GM12878 (cell line): ENCODE measurements around the gene MGAT4C. TPM values are rescaled to one million over a fixed set of nuclear protein-coding genes. Genes with fewer than 3 reads are reported as not detected.

Source experiments
- ATAC-seq: fragments of 200-7000 bp; cut with Tn5 transposase; 3 replicates; pipeline ENCODE4 v1.9.1; 2020; ENCODE audit warnings: mild to moderate bottlenecking, moderate library complexity
- BruUV-seq: library from RNA; stranded (reverse); fragments of 400-500 nt; replicated peaks from 2 replicates; lab custom pipeline; 2021; lab: Mats Ljungman, UMichigan
- CTCF ChIA-PET: fragments of 300-600 bp; sonication (Branson Sonifier 250); formaldehyde crosslinking; extraction: SDS; loops from one replicate; lab custom pipeline; 2021; ENCODE audit warnings: inconsistent platforms; lab: Yijun Ruan, JAX
- POLR2A ChIA-PET: fragments of 350-600 bp; formaldehyde crosslinking; extraction: SDS; loops from one replicate; lab custom pipeline; 2021; ENCODE audit warnings: inconsistent platforms; lab: Charles Lee
- RAD21 ChIA-PET: fragments of 300-600 bp; sonication (Branson Sonifier 250); formaldehyde crosslinking; loops from one replicate; lab custom pipeline; 2023; ENCODE audit warnings: antibody characterized with exemption; ENCODE audit not compliant: unreplicated experiment; lab: Charles Lee
- SMC1A ChIA-PET: fragments of 300-600 bp; sonication (Branson Sonifier 250); formaldehyde crosslinking; loops from one replicate; lab custom pipeline; 2023; ENCODE audit not compliant: unreplicated experiment, uncharacterized antibody; lab: Charles Lee
- DNase-seq: peaks from one replicate; pipeline ENCODE4 v3.0.0-alpha.2; 2011; ENCODE audit warnings: low read depth, low spot score
- FAIRE-seq: peaks from 3 replicates; lab custom pipeline; 2011; peaks lifted over from hg19 to GRCh38; lab: Jason Lieb, UNC
- H2AFZ ChIP-seq: 2 replicates; pipeline ENCODE4 v1.6.0; 2011; ENCODE audit warnings: low read depth, low read length, control low read depth; ENCODE audit not compliant: control insufficient read depth
- H3K27ac ChIP-seq: 2 replicates; pipeline ENCODE4 v1.5.1; 2011; ENCODE audit warnings: control low read depth; ENCODE audit not compliant: control insufficient read depth, insufficient read depth
- H3K27me3 ChIP-seq, 2 experiments: replicated peaks in 1 of 2; 2 replicates each; pipeline versions ENCODE4 v1.6.0 to v1.6.1; 2011; ENCODE audit warnings: low read length in 1 of 2; ENCODE audit not compliant: control insufficient read depth in 2 of 2, insufficient read depth in 2 of 2
- H3K36me3 ChIP-seq, 2 experiments: 2 replicates each; pipeline ENCODE4 v1.5.1; 2011; ENCODE audit warnings: low read length in 1 of 2; ENCODE audit not compliant: control insufficient read depth in 2 of 2, insufficient read depth in 2 of 2
- H3K4me1 ChIP-seq: 2 replicates; pipeline ENCODE4 v1.6.1; 2011; ENCODE audit warnings: mild to moderate bottlenecking, low read length, moderate library complexity, mixed read lengths; ENCODE audit not compliant: control insufficient read depth, insufficient read depth
- H3K4me2 ChIP-seq: 2 replicates; pipeline ENCODE4 v1.6.0; 2011; ENCODE audit warnings: control low read depth; ENCODE audit not compliant: control insufficient read depth, insufficient read depth
- H3K4me3 ChIP-seq: fragments of 200-600 bp; sonication (generic); 2 replicates; pipeline ENCODE4 v1.5.1; 2016
- H3K79me2 ChIP-seq: 2 replicates; pipeline ENCODE4 v1.6.0; 2011; ENCODE audit warnings: low read length; ENCODE audit not compliant: control insufficient read depth, insufficient read depth
- H3K9ac ChIP-seq: 2 replicates; pipeline ENCODE4 v1.8.0; 2011; ENCODE audit warnings: low read length, control low read depth, mixed read lengths; ENCODE audit not compliant: control insufficient read depth, insufficient read depth
- H3K9me3 ChIP-seq: replicated peaks from 3 replicates; pipeline ENCODE4 v1.5.1; 2011; ENCODE audit warnings: mild to moderate bottlenecking, low read length; ENCODE audit not compliant: control insufficient read depth, insufficient read depth
- H4K20me1 ChIP-seq: 2 replicates; pipeline ENCODE4 v1.6.0; 2011; ENCODE audit not compliant: control insufficient read depth, insufficient read depth
- CEBPB ChIP-seq, 2 experiments: fragments of 150-350 bp in 1 of 2; IDR thresholded peaks; 2 replicates each; pipeline ENCODE4 v1.6.1; 2012 to 2014; ENCODE audit warnings: low read depth in 2 of 2, low read length in 2 of 2, borderline replicate concordance in 1 of 2, inconsistent platforms in 1 of 2
- EP300 ChIP-seq, 2 experiments: fragments of 150-350 bp in 1 of 2; IDR thresholded peaks; 2 replicates each; pipeline ENCODE4 v1.6.1; 2011 to 2012; ENCODE audit warnings: low read depth in 2 of 2, low read length in 2 of 2, borderline replicate concordance in 1 of 2, improper control_type of control experiment in 1 of 2, inconsistent platforms in 1 of 2; ENCODE audit not compliant: control insufficient read depth in 1 of 2
- FOXM1 ChIP-seq: IDR thresholded peaks from 2 replicates; pipeline ENCODE4 v1.6.1; 2012; ENCODE audit warnings: low read depth, mild to moderate bottlenecking, inconsistent platforms, low read length, moderate library complexity
- JUNB ChIP-seq: IDR thresholded peaks from 2 replicates; pipeline ENCODE4 v1.6.1; 2016; ENCODE audit warnings: antibody characterized with exemption, mild to moderate bottlenecking
- KDM1A ChIP-seq: fragments of 200-600 bp; sonication (generic); IDR thresholded peaks from 2 replicates; pipeline ENCODE4 v1.6.1; 2016; ENCODE audit warnings: borderline replicate concordance
- MXI1 ChIP-seq: fragments of 150-350 bp; IDR thresholded peaks from 2 replicates; pipeline ENCODE4 v1.6.1; 2011; ENCODE audit warnings: low read depth, mild to moderate bottlenecking, inconsistent platforms, low read length, improper control_type of control experiment
- RB1 ChIP-seq: fragments of 450-650 bp; formaldehyde crosslinking; IDR thresholded peaks from 2 replicates; pipeline ENCODE4 v1.6.1; 2017; ENCODE audit warnings: mild to moderate bottlenecking, borderline replicate concordance
- STAT3 ChIP-seq: IDR thresholded peaks from 2 replicates; pipeline ENCODE4 v1.6.1; 2011; ENCODE audit warnings: low read depth, low read length, improper control_type of control experiment
- TCF12 ChIP-seq: IDR thresholded peaks from 2 replicates; pipeline ENCODE4 v1.6.1; 2011; ENCODE audit warnings: low read depth, mild to moderate bottlenecking, low read length
- YBX1 ChIP-seq: fragments of 450-650 bp; IDR thresholded peaks from 2 replicates; pipeline ENCODE4 v1.6.1; 2016; ENCODE audit warnings: antibody characterized with exemption
- ZBED1 ChIP-seq: IDR thresholded peaks from 2 replicates; pipeline ENCODE4 v1.6.1; 2016; ENCODE audit warnings: borderline replicate concordance
- WGBS: methylation state at CpG from one replicate; pipeline ENCODE4 v1.1.6; 2016; ENCODE audit warnings: low lambda C conversion rate; ENCODE audit not compliant: insufficient replicate concordance, insufficient coverage; ENCODE audit errors: missing lambda C conversion rate; 5-methylcytosine and 5-hydroxymethylcytosine counted together
- in situ Hi-C: fragments of 300-500 bp; cut with MboI; formaldehyde crosslinking; loops from 9 replicates; pipeline ENCODE4 v1.14.3; 2018; ENCODE audit warnings: mixed read lengths
- intact Hi-C: fragments of 100-400 bp; cut with micrococcal nuclease; formaldehyde crosslinking; loops from one replicate; pipeline ENCODE4 v1.14.2; 2022; ENCODE audit not compliant: unreplicated experiment
- polyA plus RNA-seq, 11 experiments: library from polyadenylated mRNA; depleted of rRNA in 4 of 11; unstranded in 6 of 11; stranded (reverse) in 5 of 11; fragments of >200 nt; fragmentation: Nextera tagmentation in 4 of 11; fragmentation: Illumina TruSeq in 1 of 11; extraction: Ambion mirVana in 4 of 11; extraction: Trizol in 1 of 11; gene quantifications; 1 replicate in 1 of 11; 2 replicates in 10 of 11; pipeline versions ENCODE4 v1.2.1 to v1.2.3, GENCODE V29; 2011 to 2016; ENCODE audit warnings: inconsistent platforms in 2 of 11, missing spikeins in 2 of 11, low read depth in 1 of 11
- total RNA-seq, 4 experiments: library from RNA; depleted of rRNA in 3 of 4; stranded (reverse); fragments of >200 nt in 3 of 4; fragmentation: Illumina TruSeq in 1 of 4; extraction: Trizol in 1 of 4; gene quantifications; 2 replicates each; pipeline versions ENCODE4 v1.2.1 to v1.2.3, GENCODE V29; 2013 to 2021
- TF ChIP-seq, protein P1 (sequence below): fragments of 450-650 bp; IDR thresholded peaks from 2 replicates; pipeline ENCODE4 v1.6.1; 2016; ENCODE audit warnings: mild to moderate bottlenecking, moderate library complexity, borderline replicate concordance
- TF ChIP-seq, protein P2 (sequence below): fragments of 450-650 bp; IDR thresholded peaks from 2 replicates; pipeline ENCODE4 v1.6.1; 2017; ENCODE audit warnings: antibody characterized with exemption, mild to moderate bottlenecking, moderate library complexity
- TF ChIP-seq, protein P3 (sequence below): fragments of 450-650 bp; IDR thresholded peaks from 2 replicates; pipeline ENCODE4 v1.6.1; 2017; ENCODE audit warnings: mild to moderate bottlenecking, moderate library complexity

Gene MGAT4C
- total and polyA plus RNA-seq, 10 of the 15 experiments (the other 5 are each of a cell fraction or from before 2014, with no cell fraction given), result not detected

GRCh38 chr12:86261142-86261541 lies 5.0 kb upstream of the MGAT4C start:
- WGBS, result 5% methylated on average over 1 of the region's 1 CpG
- no peak overlapping the region for H2AFZ ChIP-seq
- in situ Hi-C loops, result no loop called here
- no peaks in the 10 kb centered on the region for H3K27me3 ChIP-seq
- no peaks in the 10 kb centered on the region for H3K36me3 ChIP-seq
- ATAC-seq (no peak), FAIRE-seq (no peak), DNase-seq (no peak)
- intact Hi-C loops, result no loop called here
- H3K79me2 ChIP-seq, result no peaks in the 10 kb centered on the region
- TF ChIP-seq STAT3 (no peak), FOXM1 (no peak), RB1 (no peak), ZBED1 (no peak), YBX1 (no peak), TCF12 (no peak), JUNB (no peak), MXI1 (no peak), CEBPB (IDR thresholded peaks at IDR 0.05; ENCODE audit: borderline replicate concordance in 1 of 2, low read depth in 2 of 2, low read length in 2 of 2) (no peak), EP300 (IDR thresholded peaks at IDR 0.05; ENCODE audit: borderline replicate concordance in 1 of 2, control insufficient read depth in 1 of 2, low read depth in 2 of 2, low read length in 2 of 2) (no peak), KDM1A (no peak)
- TF ChIP-seq, protein P1, sequence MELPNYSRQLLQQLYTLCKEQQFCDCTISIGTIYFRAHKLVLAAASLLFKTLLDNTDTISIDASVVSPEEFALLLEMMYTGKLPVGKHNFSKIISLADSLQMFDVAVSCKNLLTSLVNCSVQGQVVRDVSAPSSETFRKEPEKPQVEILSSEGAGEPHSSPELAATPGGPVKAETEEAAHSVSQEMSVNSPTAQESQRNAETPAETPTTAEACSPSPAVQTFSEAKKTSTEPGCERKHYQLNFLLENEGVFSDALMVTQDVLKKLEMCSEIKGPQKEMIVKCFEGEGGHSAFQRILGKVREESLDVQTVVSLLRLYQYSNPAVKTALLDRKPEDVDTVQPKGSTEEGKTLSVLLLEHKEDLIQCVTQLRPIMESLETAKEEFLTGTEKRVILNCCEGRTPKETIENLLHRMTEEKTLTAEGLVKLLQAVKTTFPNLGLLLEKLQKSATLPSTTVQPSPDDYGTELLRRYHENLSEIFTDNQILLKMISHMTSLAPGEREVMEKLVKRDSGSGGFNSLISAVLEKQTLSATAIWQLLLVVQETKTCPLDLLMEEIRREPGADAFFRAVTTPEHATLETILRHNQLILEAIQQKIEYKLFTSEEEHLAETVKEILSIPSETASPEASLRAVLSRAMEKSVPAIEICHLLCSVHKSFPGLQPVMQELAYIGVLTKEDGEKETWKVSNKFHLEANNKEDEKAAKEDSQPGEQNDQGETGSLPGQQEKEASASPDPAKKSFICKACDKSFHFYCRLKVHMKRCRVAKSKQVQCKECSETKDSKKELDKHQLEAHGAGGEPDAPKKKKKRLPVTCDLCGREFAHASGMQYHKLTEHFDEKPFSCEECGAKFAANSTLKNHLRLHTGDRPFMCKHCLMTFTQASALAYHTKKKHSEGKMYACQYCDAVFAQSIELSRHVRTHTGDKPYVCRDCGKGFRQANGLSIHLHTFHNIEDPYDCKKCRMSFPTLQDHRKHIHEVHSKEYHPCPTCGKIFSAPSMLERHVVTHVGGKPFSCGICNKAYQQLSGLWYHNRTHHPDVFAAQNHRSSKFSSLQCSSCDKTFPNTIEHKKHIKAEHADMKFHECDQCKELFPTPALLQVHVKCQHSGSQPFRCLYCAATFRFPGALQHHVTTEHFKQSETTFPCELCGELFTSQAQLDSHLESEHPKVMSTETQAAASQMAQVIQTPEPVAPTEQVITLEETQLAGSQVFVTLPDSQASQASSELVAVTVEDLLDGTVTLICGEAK, result no peak
- TF ChIP-seq, protein P2, sequence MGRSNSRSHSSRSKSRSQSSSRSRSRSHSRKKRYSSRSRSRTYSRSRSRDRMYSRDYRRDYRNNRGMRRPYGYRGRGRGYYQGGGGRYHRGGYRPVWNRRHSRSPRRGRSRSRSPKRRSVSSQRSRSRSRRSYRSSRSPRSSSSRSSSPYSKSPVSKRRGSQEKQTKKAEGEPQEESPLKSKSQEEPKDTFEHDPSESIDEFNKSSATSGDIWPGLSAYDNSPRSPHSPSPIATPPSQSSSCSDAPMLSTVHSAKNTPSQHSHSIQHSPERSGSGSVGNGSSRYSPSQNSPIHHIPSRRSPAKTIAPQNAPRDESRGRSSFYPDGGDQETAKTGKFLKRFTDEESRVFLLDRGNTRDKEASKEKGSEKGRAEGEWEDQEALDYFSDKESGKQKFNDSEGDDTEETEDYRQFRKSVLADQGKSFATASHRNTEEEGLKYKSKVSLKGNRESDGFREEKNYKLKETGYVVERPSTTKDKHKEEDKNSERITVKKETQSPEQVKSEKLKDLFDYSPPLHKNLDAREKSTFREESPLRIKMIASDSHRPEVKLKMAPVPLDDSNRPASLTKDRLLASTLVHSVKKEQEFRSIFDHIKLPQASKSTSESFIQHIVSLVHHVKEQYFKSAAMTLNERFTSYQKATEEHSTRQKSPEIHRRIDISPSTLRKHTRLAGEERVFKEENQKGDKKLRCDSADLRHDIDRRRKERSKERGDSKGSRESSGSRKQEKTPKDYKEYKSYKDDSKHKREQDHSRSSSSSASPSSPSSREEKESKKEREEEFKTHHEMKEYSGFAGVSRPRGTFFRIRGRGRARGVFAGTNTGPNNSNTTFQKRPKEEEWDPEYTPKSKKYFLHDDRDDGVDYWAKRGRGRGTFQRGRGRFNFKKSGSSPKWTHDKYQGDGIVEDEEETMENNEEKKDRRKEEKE, result no peak
- TF ChIP-seq, protein P3, sequence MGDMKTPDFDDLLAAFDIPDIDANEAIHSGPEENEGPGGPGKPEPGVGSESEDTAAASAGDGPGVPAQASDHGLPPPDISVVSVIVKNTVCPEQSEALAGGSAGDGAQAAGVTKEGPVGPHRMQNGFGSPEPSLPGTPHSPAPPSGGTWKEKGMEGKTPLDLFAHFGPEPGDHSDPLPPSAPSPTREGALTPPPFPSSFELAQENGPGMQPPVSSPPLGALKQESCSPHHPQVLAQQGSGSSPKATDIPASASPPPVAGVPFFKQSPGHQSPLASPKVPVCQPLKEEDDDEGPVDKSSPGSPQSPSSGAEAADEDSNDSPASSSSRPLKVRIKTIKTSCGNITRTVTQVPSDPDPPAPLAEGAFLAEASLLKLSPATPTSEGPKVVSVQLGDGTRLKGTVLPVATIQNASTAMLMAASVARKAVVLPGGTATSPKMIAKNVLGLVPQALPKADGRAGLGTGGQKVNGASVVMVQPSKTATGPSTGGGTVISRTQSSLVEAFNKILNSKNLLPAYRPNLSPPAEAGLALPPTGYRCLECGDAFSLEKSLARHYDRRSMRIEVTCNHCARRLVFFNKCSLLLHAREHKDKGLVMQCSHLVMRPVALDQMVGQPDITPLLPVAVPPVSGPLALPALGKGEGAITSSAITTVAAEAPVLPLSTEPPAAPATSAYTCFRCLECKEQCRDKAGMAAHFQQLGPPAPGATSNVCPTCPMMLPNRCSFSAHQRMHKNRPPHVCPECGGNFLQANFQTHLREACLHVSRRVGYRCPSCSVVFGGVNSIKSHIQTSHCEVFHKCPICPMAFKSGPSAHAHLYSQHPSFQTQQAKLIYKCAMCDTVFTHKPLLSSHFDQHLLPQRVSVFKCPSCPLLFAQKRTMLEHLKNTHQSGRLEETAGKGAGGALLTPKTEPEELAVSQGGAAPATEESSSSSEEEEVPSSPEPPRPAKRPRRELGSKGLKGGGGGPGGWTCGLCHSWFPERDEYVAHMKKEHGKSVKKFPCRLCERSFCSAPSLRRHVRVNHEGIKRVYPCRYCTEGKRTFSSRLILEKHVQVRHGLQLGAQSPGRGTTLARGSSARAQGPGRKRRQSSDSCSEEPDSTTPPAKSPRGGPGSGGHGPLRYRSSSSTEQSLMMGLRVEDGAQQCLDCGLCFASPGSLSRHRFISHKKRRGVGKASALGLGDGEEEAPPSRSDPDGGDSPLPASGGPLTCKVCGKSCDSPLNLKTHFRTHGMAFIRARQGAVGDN, result no peak
- H3K9ac ChIP-seq, result no peak overlapping the region
- no peak overlapping the region for H3K27ac ChIP-seq
- H3K9me3 ChIP-seq, result no peaks in the 10 kb centered on the region
- ChIA-PET SMC1A (no interaction called here), POLR2A (no interaction called here), RAD21 (no interaction called here), CTCF (interaction anchor here (0.7 kb wide), 1 partner anchor 389 kb away, joined by 3 read pairs; no protein-coding TSS in a partner anchor)
- H4K20me1 ChIP-seq, result no peaks in the 10 kb centered on the region
- BruUV-seq, result no TSS peak
- no peaks in the 10 kb centered on the region for H3K4me1 ChIP-seq
- no peak overlapping the region for H3K4me2 ChIP-seq
- H3K4me3 ChIP-seq, result no peak overlapping the region
